GM18499 (cell line): Measurements from ENCODE around the gene GLUD1.
"Not testable (repeated sequence)": the region's sequence is repeated elsewhere in the genome, so short reads cannot be mapped to it uniquely, and the experiment has no call there.

ENCODE experiments used
- ATAC-seq: cut with Tn5 transposase; IDR thresholded peaks from one replicate; pipeline ENCODE4 v1.9.1; 2021; ENCODE audit warnings: moderate number of reproducible peaks; ENCODE audit not compliant: insufficient read depth, unreplicated experiment

The GLUD1 gene

DNA sequence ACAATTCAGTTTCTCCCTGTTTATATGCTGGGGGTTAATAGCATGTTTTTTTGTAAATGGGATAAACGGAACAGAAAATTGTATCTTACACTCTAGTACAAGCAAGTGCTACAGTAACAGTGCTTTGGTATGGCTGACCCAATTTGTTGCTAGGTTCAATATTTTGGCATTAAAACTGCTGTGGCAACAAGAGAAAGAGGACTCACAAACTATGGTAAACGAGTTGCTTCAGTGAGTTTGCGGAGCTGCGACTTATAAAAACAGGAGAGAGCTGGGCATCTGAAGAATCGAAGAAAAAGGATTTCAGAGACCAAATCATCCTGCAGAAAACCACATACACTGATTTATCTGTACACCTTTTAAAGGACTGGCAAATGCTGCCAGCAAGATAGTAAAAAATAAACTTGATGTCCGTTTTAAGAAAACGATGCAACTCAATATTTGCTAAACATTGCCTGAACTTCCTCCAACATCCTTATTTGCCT lies 2.2 kb downstream of the GLUD1 start:
- no peak for ATAC-seq

DNA sequence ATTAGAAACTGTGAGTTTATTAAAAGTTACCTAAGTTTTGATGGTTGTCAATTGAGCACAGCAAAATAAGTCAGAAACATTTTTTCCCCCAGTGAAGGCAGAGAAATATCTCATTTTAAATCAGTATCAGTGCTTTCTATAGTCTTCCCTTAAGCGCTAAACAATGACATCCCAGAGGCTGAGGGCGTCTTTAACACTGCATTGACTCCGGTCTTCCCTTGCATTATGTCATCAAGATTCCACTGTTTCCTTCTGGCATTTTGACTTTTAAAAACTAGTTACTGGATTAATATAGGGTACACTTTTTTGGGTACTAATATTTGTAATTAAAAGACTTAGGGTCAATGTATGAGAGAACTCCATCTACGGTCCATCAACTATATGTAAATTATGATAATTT lies 3.9 kb downstream of the GLUD1 start:
- ATAC-seq: no peak

DNA sequence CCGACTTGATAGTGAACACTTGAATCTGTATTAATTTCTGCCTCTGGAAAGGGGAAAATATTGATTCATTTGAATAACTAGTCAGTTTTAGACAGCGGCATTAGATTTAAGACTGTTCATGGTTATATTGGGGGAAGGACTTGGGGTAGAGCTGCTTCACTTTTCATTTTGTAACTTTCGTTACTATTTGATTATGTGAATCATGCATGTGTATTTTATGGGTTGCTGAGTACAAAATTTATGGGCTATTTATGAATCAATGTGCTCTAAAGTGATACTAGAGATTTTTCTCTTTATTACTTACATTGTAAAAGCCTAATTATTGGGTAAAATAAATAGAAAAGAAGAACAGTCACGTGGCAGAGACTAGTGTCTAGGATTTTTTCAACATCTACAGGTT lies 4.9 kb downstream of the GLUD1 start:
- no peak for ATAC-seq

DNA sequence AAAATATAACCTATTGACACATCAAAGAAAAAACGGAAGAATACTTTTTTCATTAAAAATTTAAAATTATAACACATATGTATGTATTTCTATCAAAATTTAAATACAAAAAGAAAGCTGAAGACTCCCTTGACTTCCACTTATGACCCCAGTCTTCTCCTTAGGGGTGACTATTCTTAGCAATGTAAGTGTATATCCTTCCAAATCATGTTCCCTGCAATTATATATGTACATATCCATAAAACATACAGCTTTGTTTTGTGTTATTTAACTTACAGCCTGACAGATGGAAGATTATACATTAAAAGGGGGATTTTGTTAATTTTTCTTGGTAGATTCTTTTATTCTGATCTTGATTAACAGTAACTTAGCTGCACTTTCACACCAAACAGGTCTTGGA lies 9.1 kb downstream of the GLUD1 start:
- ATAC-seq: no peak

DNA sequence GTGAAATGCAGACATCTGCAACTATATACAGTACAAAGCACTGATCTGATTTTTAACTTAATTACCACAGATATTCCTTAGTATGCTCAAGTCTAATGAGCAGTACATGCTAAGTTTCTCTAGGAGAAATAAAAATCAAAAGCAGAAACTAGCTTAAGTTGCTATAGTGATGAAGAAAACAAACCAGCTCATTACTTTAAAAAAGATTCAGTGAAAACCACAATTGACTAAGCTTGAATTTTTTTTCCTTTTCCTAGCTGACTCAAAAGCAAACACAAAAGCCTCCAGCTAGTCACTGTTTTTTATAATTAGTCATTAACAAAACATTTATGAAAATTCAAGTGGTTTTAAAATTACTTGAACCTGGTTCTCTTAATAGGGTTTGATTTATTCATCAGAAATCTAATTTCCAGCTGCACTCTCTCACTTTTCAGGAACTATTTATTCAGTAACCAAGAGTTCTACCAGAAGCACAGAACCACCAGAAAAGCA lies 10.3 kb downstream of the GLUD1 start:
- peak; percentile 45 for ATAC-seq

DNA sequence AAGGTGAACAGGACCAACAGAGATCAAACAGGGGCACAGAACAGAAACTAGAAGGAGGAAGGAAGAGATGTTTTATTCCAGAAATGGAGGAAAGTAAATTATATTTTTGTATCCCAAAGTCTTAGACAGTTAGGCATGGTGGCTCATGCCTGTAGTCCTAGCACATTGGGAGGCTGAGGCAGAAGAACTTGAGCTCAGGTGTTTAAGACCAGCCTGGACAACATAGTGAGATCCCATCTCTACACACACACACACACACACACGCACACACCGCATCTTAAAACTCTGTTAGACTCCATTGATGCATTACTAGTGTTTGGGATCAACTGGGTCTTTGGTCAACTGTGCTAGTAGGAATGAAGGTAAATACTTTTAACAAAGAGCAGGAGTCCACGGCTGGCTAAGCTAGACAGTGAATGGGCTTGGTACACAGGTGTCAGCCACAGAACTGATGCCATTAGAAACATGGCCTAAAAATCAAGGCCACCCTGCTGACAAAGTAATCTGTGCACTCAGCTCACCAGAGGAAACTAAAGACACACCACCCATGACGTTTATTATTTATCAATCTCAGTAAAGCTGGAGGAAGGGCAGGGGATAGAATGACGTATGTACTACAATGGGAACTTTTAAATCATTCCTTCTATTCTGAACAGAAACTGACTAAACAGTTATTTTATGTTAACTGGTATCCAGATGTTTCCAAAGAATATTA lies 10.9 kb downstream of the GLUD1 start:
- peak; percentile 14 for ATAC-seq

DNA sequence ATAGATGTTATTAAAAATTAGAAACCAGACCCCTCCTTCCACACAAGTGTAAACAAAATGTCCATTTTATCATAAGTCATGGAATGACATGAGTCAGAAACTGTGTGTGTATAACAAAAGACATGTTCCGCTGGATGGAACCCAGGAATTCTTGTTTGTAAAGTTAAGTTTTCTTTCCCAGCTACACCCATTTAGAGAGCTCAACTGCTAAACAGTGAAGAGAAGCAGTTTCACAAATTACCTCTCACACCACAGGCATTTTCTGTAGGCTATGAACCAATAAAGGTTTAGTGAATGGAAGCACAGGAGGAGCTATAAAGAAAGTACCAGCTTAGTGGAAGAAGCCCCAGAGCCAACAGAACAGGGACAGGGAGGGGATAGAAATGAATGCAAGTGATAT lies 12.4 kb downstream of the GLUD1 start:
- ATAC-seq: not testable (repeated sequence)

DNA sequence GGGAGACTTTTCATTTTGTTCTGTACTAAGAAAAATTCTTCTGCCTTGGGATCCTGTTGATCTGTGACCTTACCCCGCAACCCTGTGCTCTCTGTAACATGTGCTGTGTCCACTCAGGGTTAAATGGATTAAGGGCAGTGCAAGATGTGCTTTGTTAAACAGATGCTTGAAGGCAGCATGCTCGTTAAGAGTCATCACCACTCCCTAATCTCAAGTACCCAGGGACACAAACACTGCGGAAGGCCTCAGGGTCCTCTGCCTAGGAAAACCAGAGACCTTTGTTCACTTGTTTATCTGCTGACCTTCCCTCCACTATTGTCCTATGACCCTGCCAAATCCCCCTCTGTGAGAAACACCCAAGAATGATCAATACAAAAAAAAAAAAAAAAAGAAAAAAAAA lies 13.1 kb downstream of the GLUD1 start:
- ATAC-seq: not testable (repeated sequence)

DNA sequence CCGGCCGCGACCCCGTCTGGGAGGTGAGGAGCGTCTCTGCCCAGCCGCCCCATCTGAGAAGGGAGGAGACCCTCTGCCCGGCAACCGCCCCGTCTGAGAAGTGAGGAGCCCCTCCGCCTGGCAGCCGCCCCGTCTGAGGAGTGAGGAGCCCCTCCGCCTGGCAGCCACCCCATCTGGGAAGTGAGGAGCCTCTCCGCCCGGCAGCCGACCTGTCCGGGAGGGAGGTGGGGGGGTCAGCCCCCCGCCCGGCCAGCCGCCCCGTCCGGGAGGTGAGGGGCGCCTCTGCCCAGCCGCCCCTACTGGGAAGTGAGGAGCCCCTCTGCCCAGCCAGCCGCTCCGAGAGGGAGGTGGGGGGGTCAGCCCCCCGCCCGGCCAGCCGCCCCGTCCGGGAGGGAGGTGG lies 14.0 kb downstream of the GLUD1 start:
- not testable (repeated sequence) for ATAC-seq

DNA sequence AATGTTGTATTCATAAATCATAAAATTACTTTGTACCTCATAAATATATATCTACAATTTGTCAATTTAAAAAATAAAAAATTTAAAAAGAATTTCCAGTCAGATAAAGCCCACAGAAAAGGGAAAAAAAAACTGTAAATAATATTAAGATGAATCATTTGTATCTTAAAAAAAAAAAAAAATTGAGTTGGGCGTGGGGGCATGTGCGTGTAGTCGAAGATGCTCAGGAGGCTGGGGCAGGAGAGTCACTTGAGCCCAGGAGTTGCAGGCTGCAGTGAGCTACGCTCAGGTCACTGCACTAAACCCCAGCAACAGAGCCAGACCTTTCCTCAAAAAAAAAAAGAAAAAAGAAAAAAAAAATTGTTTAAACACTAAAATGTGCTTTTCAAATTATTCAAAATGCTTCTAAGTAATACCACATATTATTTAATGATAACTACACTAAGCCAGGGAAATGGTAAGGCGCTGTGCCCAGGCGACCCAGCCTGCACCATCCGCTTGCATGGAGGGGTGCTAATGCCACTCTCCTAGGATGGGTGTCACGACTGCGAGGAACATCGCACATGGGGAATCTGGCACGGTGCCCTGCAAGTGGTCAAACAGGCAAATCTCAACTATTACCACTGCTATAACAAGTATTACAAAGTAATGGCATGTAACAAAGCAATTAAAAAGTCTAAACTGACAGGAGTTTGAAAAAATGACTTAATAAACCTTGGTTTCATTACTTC lies 15.4 kb downstream of the GLUD1 start:
- ATAC-seq: no peak

DNA sequence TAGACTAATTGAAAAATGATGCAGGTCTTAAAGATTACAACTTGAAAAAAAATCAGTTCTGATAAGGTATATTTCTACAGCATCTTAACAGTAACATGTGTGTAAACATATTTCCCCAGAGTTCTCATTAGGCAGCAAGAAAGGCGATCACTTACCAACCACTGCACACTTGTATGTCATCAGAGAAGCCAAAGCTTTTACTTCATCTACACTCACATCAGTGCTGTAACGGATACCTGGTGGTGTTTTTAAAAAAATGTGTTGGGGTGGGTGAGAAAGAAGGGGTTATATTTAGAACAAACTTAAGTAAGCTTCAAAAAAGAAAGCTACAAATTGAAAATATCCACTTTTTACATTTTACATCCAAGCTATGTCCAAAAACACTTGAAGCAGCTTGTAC lies 18.2 kb downstream of the GLUD1 start:
- not testable (repeated sequence) for ATAC-seq

DNA sequence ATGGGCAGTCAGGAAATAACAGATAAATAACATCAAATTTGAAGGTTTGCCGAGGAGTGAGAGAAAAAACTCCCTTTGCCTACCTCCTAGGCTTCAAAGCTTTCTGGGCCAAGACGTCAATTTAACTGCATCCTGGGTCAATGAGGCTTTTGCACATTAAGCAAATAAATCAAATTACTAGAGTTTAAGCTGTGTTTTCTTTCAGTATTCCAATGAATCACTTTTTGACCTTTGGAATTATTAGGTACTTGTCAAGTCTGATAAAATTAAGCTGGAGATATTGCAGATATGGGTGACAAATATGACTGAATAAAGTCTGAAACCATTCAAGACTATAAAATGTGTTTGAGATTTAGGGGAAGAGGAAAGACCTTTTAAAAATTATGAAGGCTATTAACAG lies 22.2 kb downstream of the GLUD1 start:
- ATAC-seq: no peak

DNA sequence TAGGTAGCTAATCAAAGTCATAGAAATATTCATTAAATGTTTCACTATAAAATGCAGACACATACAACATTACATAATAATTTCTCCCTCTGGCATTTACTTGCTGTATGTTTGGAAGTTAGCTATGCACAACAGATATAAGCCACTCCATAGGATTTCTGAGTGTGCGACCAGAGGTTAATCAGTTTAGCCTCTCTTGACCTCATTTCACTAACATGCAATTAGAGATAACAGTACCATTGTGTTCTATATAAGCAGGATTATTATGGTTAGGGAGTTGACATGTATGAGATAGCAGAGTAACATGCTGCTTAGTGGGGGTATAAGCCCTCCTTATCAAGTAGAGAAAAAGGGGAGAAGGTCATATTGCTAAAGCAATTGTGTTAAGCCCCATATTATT lies 26.4 kb downstream of the GLUD1 start:
- no peak for ATAC-seq

DNA sequence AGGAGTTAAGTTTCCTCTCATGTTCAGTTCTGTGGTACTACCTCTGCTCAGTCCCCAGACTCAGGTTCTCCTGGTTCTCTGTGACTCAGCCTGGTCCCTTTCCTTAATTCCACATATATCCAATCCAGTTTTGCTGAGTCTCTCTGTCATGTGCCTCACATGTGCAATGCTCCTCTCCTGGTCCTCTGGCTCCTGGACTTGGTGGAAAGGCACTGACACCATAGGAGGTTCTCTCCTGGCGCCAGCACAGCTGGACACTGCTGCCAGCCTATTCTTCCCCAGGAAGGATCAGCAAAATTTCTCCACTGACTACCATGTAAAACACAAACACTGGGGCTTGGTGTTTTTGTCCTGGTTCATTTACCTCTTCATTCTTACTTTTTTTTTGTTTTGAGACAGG lies 27.8 kb downstream of the GLUD1 start:
- ATAC-seq: no peak

DNA sequence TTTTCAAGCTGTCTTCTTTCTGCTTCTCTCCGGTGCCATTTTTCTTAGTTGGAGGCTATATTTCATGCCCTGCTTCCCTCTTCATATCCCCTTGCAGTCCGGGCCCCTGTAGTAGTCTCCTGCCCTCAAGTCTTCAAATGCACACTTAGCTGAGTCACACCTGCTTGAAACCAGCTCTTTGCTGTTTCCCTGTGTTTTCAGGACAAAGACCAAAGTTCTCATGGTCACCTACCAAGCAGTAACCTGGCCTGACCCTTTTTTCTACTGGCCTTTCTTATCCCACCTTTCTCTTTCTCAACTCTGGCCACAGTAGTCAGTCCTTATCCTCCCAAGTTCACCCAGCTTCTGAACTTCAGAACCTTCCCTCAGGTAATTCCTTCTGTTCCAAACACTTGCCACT lies 28.5 kb downstream of the GLUD1 start:
- no peak for ATAC-seq

DNA sequence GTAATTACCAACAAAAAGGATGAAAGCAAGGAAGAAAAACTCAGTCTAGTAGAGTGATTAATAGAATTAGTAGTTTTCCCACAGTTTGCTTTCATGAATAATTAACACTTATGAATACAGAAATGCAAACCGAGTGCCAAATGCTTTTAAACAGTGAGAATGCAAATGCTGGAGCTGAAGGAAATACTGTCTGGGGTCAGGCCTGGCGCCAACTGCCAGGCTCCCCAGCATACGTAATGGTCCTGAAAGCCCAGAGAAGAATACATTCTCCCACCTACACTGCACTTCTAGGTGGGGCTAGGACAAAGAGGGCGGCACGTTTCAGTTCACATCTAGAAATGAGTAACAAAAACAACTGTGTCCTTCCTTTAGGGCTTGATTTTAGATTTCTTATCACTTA lies 30.0 kb downstream of the GLUD1 start:
- ATAC-seq: no peak

DNA sequence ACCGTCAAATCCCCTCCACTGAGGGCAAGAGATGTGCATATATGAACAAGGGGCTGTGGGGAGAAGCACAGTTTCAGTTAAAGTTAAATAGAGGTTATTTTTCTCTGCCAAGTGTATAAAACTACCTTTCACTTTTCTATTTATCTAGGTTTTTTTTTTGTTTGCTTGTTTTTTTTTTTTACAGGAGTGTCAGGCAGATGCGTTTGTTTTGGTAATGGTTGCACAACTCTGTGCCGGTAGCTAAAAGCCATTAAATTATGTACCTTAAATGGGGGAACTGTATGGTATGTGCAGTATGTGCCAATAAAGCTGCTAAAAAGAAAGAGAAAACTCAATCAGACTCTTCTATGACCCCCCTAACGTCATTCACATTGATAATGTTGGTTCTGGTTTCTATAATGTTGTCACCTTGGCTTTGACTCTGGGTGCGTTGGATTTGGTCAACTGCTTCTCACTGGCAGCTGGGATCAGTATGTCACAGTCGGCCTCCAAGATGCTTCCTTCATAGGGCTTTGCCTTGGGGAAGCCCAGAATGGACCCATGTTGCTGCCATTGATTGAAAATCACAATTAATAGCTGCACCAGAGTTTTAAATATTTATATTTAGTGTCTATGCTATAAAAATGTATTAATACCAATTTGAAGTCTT lies 34.2 kb downstream of the GLUD1 start:
- ATAC-seq: no peak

DNA sequence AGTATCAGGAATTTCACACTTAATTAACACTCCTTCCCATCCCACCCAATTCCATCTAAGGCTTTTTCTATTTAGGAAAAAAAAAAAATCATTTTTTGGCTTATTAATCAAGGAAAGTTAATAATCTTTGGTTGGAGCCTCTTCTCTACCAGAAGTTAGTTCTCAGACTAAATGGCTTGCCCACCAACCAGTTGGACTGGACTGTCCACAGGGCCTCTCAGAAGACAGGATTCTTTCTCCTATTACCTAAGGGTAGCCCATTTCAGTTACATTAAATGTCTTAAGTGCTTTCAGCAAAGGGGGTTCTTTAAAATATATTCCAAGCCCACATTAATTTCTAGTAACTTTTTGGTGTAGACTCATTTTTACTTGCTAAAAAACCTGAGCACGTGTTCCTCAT lies 35.2 kb downstream of the GLUD1 start:
- no peak for ATAC-seq

DNA sequence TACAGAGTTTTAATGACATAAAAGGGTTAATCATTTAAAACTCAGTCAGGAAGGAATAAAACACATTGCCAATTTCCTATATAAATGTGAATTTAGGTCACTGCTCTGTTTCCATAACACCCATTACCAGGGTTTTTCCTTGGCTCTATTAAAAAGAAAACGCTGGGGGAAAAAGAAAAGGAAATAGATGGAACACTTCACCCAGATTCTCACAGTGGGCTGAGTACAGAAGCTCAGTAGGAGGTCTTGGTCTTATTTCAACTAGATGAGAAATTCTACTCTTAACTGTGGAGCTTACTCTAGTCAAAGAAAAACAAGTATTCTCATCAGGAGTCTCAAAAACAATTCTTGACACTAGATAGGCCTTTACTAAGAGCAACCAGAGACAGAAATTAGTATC lies 36.5 kb downstream of the GLUD1 start:
- no peak for ATAC-seq

DNA sequence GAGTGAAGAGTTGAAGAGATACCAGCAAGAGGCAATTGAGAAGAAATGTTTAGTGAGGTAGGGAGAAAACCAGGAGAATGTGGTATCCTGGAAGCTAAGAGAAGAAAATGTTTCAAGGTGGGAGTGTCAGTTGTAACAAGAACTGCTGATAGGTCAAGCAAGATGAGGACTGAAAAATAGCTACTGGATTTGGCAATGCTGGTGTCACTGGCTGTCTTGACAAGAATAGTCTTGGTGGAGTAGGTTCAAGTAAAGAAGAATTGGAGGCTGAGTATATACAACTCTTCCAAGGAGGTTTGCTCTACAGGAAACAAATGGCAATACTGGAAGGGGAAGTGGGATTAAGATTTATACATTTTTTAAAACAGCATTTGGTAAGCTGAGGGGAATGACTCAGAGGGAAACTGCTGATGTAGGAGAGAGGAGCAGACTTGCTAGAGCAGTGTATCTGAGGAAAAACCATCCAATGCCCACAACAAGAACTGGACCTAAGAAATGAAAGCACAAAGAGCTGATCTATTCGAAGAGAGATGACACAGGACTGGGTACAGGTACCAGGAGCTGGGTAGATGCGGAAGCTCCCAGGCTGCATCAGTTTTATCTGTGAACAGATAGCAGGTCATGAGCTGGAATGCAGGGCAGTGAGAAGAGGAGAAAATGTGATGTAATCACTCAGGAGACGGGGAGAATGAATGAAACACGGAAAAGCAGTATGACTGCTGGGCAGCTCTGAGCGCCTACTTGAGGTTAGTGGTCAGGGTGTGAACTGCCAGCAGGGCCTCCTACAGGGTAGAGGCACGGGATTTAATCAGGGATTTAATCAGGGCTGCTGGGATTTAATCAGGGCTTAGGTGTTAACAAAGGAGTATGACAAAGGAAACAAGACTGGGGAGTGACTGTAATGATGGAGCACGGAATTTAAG lies 40.0 kb downstream of the GLUD1 start:
- ATAC-seq: no peak
